A673 (cell line): ENCODE data around the gene GADL1. TPM values are rescaled to one million over a fixed set of nuclear protein-coding genes. Genes with fewer than 3 reads are reported as not detected.

Experiments
- BruUV-seq: library from RNA; stranded (reverse); fragments of 400-500 nt; replicated peaks from 2 replicates; lab custom pipeline; 2021; lab: Mats Ljungman, UMichigan
- CTCF ChIA-PET: fragments of 300-600 bp; sonication (Branson Sonifier 250); formaldehyde crosslinking; loops from one replicate; lab custom pipeline; 2022; ENCODE audit warnings: antibody characterized with exemption; lab: Charles Lee
- POLR2A ChIA-PET: fragments of 300-600 bp; sonication (Branson Sonifier 250); formaldehyde crosslinking; loops from one replicate; lab custom pipeline; 2022; ENCODE audit warnings: antibody characterized with exemption; ENCODE audit not compliant: low non-redundant PET; lab: Charles Lee
- DNase-seq: peaks from one replicate; pipeline ENCODE4 v3.0.0-alpha.2; 2015; ENCODE audit warnings: low spot score
- H3K27ac ChIP-seq: fragments of 200-600 bp; sonication (generic); 2 replicates; pipeline ENCODE4 v1.5.1; 2016; ENCODE audit warnings: mixed run types, low read depth, mild to moderate bottlenecking, mixed read lengths, antibody characterized with exemption, low read length; ENCODE audit not compliant: poor library complexity, severe bottlenecking
- H3K27me3 ChIP-seq: fragments of 200-600 bp; sonication (generic); replicated peaks from 2 replicates; pipeline ENCODE4 v1.6.1; 2017; ENCODE audit warnings: mixed run types, low read depth, mild to moderate bottlenecking, mixed read lengths, antibody characterized with exemption, low read length; ENCODE audit not compliant: insufficient read depth, poor library complexity
- H3K36me3 ChIP-seq: fragments of 200-600 bp; sonication (generic); 2 replicates; pipeline ENCODE4 v1.6.1; 2016; ENCODE audit warnings: mixed run types, mild to moderate bottlenecking, mixed read lengths, antibody characterized with exemption, low read length; ENCODE audit not compliant: insufficient read depth, poor library complexity, severe bottlenecking
- H3K4me1 ChIP-seq: fragments of 200-600 bp; sonication (generic); 2 replicates; pipeline ENCODE4 v1.6.1; 2017; ENCODE audit warnings: mixed run types, mild to moderate bottlenecking, mixed read lengths, antibody characterized with exemption, low read length; ENCODE audit not compliant: insufficient read depth, poor library complexity, severe bottlenecking
- H3K4me3 ChIP-seq: fragments of 200-600 bp; sonication (generic); 2 replicates; pipeline ENCODE4 v1.5.1; 2016; ENCODE audit warnings: low read depth, mixed run types, mild to moderate bottlenecking, mixed read lengths, low read length; ENCODE audit not compliant: poor library complexity, severe bottlenecking
- H3K9me3 ChIP-seq: fragments of 200-600 bp; sonication (generic); 2 replicates; pipeline ENCODE4 v1.6.1; 2016; ENCODE audit warnings: mixed run types, low read depth, mild to moderate bottlenecking, mixed read lengths, antibody characterized with exemption, low read length; ENCODE audit not compliant: poor library complexity, severe bottlenecking
- CTCF ChIP-seq: fragments of 300-800, 200-600 bp; sonication (generic); conservative IDR thresholded peaks from 2 replicates; pipeline ENCODE4 v1.5.1; 2017; ENCODE audit warnings: low read depth, mild to moderate bottlenecking, antibody characterized with exemption, low read length, moderate library complexity, mixed read lengths
- EZH2 ChIP-seq: fragments of 200-600 bp; sonication (generic); IDR thresholded peaks from 2 replicates; pipeline ENCODE4 v1.6.1; 2017; ENCODE audit warnings: borderline replicate concordance, low read depth, mild to moderate bottlenecking, mixed read lengths, antibody characterized with exemption, low read length; ENCODE audit not compliant: poor library complexity, severe bottlenecking
- intact Hi-C: fragments of 100-400 bp; cut with micrococcal nuclease; formaldehyde crosslinking; loops from one replicate; pipeline ENCODE4 v1.10.0; 2022; ENCODE audit not compliant: unreplicated experiment
- total RNA-seq: library from RNA; stranded (reverse); gene quantifications from 2 replicates; pipeline ENCODE4 v1.2.3, GENCODE V29; 2021

The GADL1 gene
- total RNA-seq, 1 experiment from 2014 or later: 13.8 TPM

- TF ChIP-seq EZH2 (no peak), CTCF (no peak)
- no peaks in the 10 kb centered on the region for H3K9me3 ChIP-seq
- H3K4me3 ChIP-seq: no peak overlapping the region
- no peak overlapping the region for H3K27ac ChIP-seq
- no peaks in the 10 kb centered on the region for H3K27me3 ChIP-seq
- no peaks in the 10 kb centered on the region for H3K36me3 ChIP-seq
- no TSS peak for BruUV-seq
- no peak for DNase-seq
- H3K4me1 ChIP-seq: no peaks in the 10 kb centered on the region
- intact Hi-C loops: no loop called here
- CTCF ChIA-PET: no interaction called here
- POLR2A ChIA-PET: no interaction called here
Measured at GRCh38 chr3:30919564-30919963, 25.1 kb upstream of the GADL1 start.

GRCh38 chr3:30918761-30919160 is 24.3 kb upstream of the GADL1 start:
- intact Hi-C loops: no loop called here
- no TSS peak for BruUV-seq
- POLR2A ChIA-PET: no interaction called here
- Histone ChIP-seq H3K4me3 (no peak overlapping the region), H3K4me1 (no peaks in the 10 kb centered on the region), H3K9me3 (no peaks in the 10 kb centered on the region), H3K27me3 (no peaks in the 10 kb centered on the region), H3K27ac (no peak overlapping the region), H3K36me3 (no peaks in the 10 kb centered on the region)
- CTCF ChIA-PET: no interaction called here
- TF ChIP-seq EZH2: no peak
- no peak for TF ChIP-seq CTCF
- DNase-seq: no peak

GRCh38 chr3:30915782-30916181 is 21.3 kb upstream of the GADL1 start:
- BruUV-seq: no TSS peak
- no peaks in the 10 kb centered on the region for H3K27me3 ChIP-seq
- intact Hi-C loops: no loop called here
- H3K36me3 ChIP-seq: no peaks in the 10 kb centered on the region
- H3K9me3 ChIP-seq: no peaks in the 10 kb centered on the region
- DNase-seq: no peak
- TF ChIP-seq EZH2 (no peak), CTCF (no peak)
- H3K4me1 ChIP-seq: peaks cover 8% of the 10 kb centered on the region
- H3K27ac ChIP-seq: no peak overlapping the region
- POLR2A ChIA-PET: no interaction called here
- CTCF ChIA-PET: no interaction called here
- no peak overlapping the region for H3K4me3 ChIP-seq
